T-helper 17 cell (primary cell): ENCODE results near the gene CRYGA. TPM values are rescaled to one million over a fixed set of nuclear protein-coding genes. Genes with fewer than 3 reads are reported as not detected.

Experiments used
- ATAC-seq: fragments of 150-1000 bp; cut with Tn5 transposase; 2 replicates; pipeline ENCODE4 v1.10.0; 2021; ENCODE audit warnings: mild to moderate bottlenecking, moderate library complexity
- DNase-seq, 3 donors: peaks; one replicate each; pipeline versions ENCODE4 v3.0.0 to v3.0.0-alpha.2; 2020 to 2021
- H3K9me3 ChIP-seq: one replicate; pipeline ENCODE4 v1.7.0; 2013; ENCODE audit warnings: low read length, mild to moderate bottlenecking; ENCODE audit not compliant: control insufficient read depth, poor library complexity, severe bottlenecking
- H3K27ac Mint-ChIP-seq: one replicate; pipeline ENCODE4 v1.8.0; 2022; ENCODE audit warnings: mild to moderate bottlenecking, moderate library complexity, mixed read lengths
- H3K27me3 Mint-ChIP-seq: one replicate; pipeline ENCODE4 v1.8.0; 2022; ENCODE audit warnings: mixed read lengths
- H3K36me3 Mint-ChIP-seq: one replicate; pipeline ENCODE4 v1.8.0; 2022; ENCODE audit warnings: low read depth, mixed read lengths
- H3K4me1 Mint-ChIP-seq: one replicate; pipeline ENCODE4 v1.8.0; 2022; ENCODE audit warnings: mild to moderate bottlenecking, mixed read lengths
- H3K4me3 Mint-ChIP-seq: one replicate; pipeline ENCODE4 v1.8.0; 2022; ENCODE audit warnings: mild to moderate bottlenecking, moderate library complexity, mixed read lengths
- total RNA-seq, 4 donors: library from RNA in 2 of 4; stranded (reverse) in 2 of 4; gene quantifications; one replicate each; pipeline ENCODE4 v1.2.3 and lab custom pipeline; 2022 to 2026

CRYGA gene
- total RNA-seq, 2 donors from 2014 or later: not detected

DNA sequence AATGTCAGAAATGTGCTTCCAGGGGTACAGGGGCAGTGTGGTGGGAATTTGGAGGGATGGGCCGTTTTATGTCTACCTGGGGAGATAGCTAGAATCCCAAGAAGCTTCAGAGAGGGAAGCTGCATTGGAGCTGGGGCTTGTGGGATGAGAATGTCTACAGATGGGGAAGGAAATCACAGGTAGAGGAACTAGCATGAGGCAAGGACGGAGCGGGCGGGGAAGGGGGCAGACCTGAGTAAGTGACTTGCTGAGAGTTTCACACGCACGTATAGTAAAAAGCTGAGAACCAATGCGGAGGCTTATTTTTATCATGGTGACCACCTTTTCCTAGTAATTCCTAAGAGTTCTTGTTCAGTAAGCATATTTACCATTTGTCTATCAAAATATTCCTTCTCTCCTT, 20.1 kb upstream of the CRYGA start:
- no peaks in the 10 kb centered on the region for H3K9me3 ChIP-seq
- no peaks in the 10 kb centered on the region for H3K36me3 Mint-ChIP-seq
- H3K4me1 Mint-ChIP-seq: peaks cover 3% of the 10 kb centered on the region
- DNase-seq: no peak
- no peak for ATAC-seq
- H3K27me3 Mint-ChIP-seq: peaks cover 41% of the 10 kb centered on the region
- H3K4me3 Mint-ChIP-seq: no peak overlapping the region
- H3K27ac Mint-ChIP-seq: no peak overlapping the region

GRCh38 chr2:208182835-208183234, 19.4 kb upstream of the CRYGA start:
- DNase-seq (no peak), ATAC-seq (no peak)
- no peaks in the 10 kb centered on the region for H3K36me3 Mint-ChIP-seq
- no peak overlapping the region for H3K27ac Mint-ChIP-seq
- H3K9me3 ChIP-seq: no peaks in the 10 kb centered on the region
- peaks cover 41% of the 10 kb centered on the region for H3K27me3 Mint-ChIP-seq
- peaks cover 3% of the 10 kb centered on the region for H3K4me1 Mint-ChIP-seq
- H3K4me3 Mint-ChIP-seq: no peak overlapping the region

- DNase-seq (no peak), ATAC-seq (no peak)
- H3K27me3 Mint-ChIP-seq: peaks cover 31% of the 10 kb centered on the region
- peaks cover 7% of the 10 kb centered on the region for H3K4me1 Mint-ChIP-seq
- no peak overlapping the region for H3K4me3 Mint-ChIP-seq
- H3K9me3 ChIP-seq: no peaks in the 10 kb centered on the region
- H3K27ac Mint-ChIP-seq: no peak overlapping the region
- no peaks in the 10 kb centered on the region for H3K36me3 Mint-ChIP-seq
Observed at GRCh38 chr2:208179028-208179609, 15.7 kb upstream of the CRYGA start.

DNA sequence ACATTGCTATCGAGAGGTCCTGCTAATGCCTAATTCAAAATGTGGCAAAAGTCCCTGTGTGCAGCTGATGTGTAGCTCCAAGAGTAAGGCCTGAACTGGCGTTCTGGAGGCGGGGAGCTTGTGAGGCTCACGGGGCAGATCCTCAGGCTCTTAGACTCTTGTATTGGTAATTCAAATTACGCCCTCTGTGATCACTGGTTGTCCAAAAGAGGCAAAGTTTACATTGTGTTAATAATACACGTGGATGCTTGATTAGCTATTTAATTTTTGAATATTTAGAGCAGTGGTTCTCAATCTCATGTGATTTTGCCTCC, 12.4 kb upstream of the CRYGA start:
- no peaks in the 10 kb centered on the region for H3K9me3 ChIP-seq
- H3K36me3 Mint-ChIP-seq: no peaks in the 10 kb centered on the region
- H3K4me3 Mint-ChIP-seq: no peak overlapping the region
- peaks cover 34% of the 10 kb centered on the region for H3K27me3 Mint-ChIP-seq
- H3K4me1 Mint-ChIP-seq: peaks cover 7% of the 10 kb centered on the region
- no peak overlapping the region for H3K27ac Mint-ChIP-seq
- ATAC-seq (no peak), DNase-seq (no peak)

GRCh38 chr2:208175069-208175839, 11.9 kb upstream of the CRYGA start:
- Mint-ChIP-seq H3K36me3 (no peaks in the 10 kb centered on the region), H3K27ac (no peak overlapping the region), H3K27me3 (peaks cover 39% of the 10 kb centered on the region), H3K4me3 (no peak overlapping the region), H3K4me1 (peaks cover 7% of the 10 kb centered on the region)
- DNase-seq (peak in 2 of 3 donors; percentile 21 to 40), ATAC-seq (peak; percentile 95)
- no peaks in the 10 kb centered on the region for H3K9me3 ChIP-seq

- Mint-ChIP-seq H3K27ac (no peak overlapping the region), H3K36me3 (no peaks in the 10 kb centered on the region), H3K4me3 (no peak overlapping the region), H3K27me3 (peaks cover 38% of the 10 kb centered on the region), H3K4me1 (peaks cover 6% of the 10 kb centered on the region)
- no peaks in the 10 kb centered on the region for H3K9me3 ChIP-seq
- ATAC-seq (no peak), DNase-seq (no peak)
Observed at GRCh38 chr2:208174144-208174543, 10.8 kb upstream of the CRYGA start.

DNA sequence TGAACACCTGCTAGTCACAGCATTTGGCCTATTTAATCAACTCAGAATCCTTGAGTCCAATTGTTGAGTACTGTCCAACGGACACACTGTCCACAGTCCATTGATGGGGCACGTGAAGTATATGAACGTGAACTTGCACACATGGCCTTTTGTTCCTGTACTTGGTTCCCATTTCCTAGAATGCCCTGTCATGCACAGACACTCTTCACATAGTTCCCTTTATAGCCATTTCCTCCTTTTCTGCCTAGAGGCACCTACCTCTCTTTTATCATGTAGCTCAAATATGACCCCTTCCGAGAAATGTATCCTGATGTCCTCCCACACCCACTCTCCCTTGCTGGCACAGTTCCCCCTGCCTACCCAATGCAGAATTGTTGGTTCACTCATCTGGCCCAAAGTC, 8.7 kb upstream of the CRYGA start:
- Mint-ChIP-seq H3K27ac (no peak overlapping the region), H3K4me1 (peaks cover 6% of the 10 kb centered on the region), H3K27me3 (peaks cover 43% of the 10 kb centered on the region), H3K36me3 (no peaks in the 10 kb centered on the region), H3K4me3 (peak overlapping the region; percentile 41)
- ATAC-seq (no peak), DNase-seq (no peak)
- H3K9me3 ChIP-seq: no peaks in the 10 kb centered on the region

GRCh38 chr2:208164951-208165755, 1.8 kb upstream of the CRYGA start:
- peaks cover 3% of the 10 kb centered on the region for H3K4me1 Mint-ChIP-seq
- no peaks in the 10 kb centered on the region for H3K9me3 ChIP-seq
- H3K27me3 Mint-ChIP-seq: peaks cover 27% of the 10 kb centered on the region
- H3K36me3 Mint-ChIP-seq: no peaks in the 10 kb centered on the region
- H3K4me3 Mint-ChIP-seq: no peak overlapping the region
- DNase-seq (no peak), ATAC-seq (no peak)
- H3K27ac Mint-ChIP-seq: no peak overlapping the region

DNA sequence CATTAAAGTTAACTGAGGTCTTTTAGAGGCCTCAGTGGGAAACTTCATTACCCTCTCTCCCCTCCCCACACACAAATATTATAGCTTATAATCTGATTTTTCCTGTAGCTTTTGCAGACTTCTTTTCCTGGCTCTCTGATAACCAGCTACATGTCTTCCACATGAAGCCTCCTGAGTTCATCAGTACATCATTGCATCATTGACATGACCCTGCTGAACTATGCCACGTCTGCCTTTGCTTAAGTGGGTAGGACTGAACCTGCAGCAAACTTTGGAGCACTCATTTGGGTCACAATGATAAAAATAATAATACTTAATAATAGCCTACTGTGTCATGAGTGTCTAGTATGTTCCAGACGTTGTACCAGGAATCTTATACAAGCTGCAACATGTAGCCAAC, 7.0 kb downstream of the CRYGA start:
- H3K9me3 ChIP-seq: no peaks in the 10 kb centered on the region
- no peaks in the 10 kb centered on the region for H3K4me1 Mint-ChIP-seq
- peaks cover 16% of the 10 kb centered on the region for H3K27me3 Mint-ChIP-seq
- ATAC-seq (no peak), DNase-seq (no peak)
- no peak overlapping the region for H3K27ac Mint-ChIP-seq
- no peak overlapping the region for H3K4me3 Mint-ChIP-seq
- no peaks in the 10 kb centered on the region for H3K36me3 Mint-ChIP-seq

DNA sequence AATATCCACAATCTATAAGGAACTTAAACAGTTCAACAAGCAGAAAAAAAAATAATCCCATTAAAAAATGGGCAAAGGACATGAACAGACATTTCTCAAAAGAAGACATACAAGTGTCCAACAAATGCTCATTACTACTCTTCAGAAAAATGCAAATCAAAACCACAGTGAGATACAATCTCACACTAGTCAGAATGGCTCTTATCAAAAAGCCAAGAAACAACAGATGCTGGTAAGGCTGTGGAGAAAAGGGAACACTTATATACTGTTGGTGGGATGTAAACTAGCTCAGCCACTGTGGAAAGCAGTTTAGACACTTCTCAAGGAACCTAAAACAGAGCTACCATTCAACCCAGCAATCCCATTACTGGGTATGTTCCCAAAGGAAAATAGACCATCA, 10.2 kb downstream of the CRYGA start:
- no peak overlapping the region for H3K4me3 Mint-ChIP-seq
- no peaks in the 10 kb centered on the region for H3K4me1 Mint-ChIP-seq
- H3K9me3 ChIP-seq: no peaks in the 10 kb centered on the region
- ATAC-seq (no peak), DNase-seq (no peak)
- H3K27ac Mint-ChIP-seq: no peak overlapping the region
- no peaks in the 10 kb centered on the region for H3K36me3 Mint-ChIP-seq
- peaks cover 12% of the 10 kb centered on the region for H3K27me3 Mint-ChIP-seq

DNA sequence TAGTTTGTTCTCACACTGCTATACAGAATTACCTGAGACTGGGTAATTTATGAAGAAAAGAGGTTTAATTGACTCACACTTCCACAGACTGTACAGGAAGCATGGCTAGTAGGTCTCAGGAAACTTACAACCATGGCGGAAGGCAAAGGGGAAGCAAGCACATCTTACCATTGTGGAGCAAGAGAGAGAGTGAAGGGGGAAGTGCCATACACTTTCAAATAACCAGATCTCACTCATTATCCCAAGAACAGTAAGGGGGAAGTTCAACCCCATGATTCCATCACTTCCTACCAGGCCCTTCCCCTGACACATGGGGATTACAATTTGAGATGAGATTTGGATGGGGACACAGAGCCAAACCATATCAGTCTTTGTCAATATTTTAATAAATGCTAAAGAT, 12.4 kb downstream of the CRYGA start:
- ATAC-seq: no peak
- Mint-ChIP-seq H3K27me3 (peaks cover 23% of the 10 kb centered on the region), H3K4me3 (no peak overlapping the region), H3K36me3 (no peaks in the 10 kb centered on the region), H3K4me1 (no peaks in the 10 kb centered on the region), H3K27ac (no peak overlapping the region)
- DNase-seq: no peak
- H3K9me3 ChIP-seq: no peaks in the 10 kb centered on the region

- H3K4me1 Mint-ChIP-seq: no peaks in the 10 kb centered on the region
- no peaks in the 10 kb centered on the region for H3K36me3 Mint-ChIP-seq
- DNase-seq (no peak), ATAC-seq (no peak)
- H3K9me3 ChIP-seq: no peaks in the 10 kb centered on the region
- peaks cover 16% of the 10 kb centered on the region for H3K27me3 Mint-ChIP-seq
- H3K4me3 Mint-ChIP-seq: no peak overlapping the region
- H3K27ac Mint-ChIP-seq: no peak overlapping the region
Observed at GRCh38 chr2:208150094-208150493, 13.3 kb downstream of the CRYGA start.

DNA sequence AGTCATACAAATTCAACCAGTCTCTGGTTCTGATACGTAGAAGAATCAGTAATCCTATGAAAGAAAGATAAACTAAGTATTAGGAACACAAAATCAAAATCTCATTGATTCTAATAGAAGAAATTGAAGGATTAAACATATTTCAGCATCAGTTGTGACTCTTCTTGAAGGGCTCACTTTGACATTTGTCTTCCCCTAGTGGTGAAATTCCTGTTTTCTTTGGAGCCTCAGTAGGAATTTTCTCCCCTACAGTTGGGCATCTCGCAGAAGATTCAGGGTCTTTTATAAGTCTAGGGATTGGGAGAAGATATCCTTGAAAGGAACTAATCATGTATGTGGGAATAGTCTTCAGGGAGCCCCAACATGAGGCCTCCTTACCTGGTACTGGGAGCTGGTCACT, 14.6 kb downstream of the CRYGA start:
- ATAC-seq (no peak), DNase-seq (no peak)
- peaks cover 21% of the 10 kb centered on the region for H3K27me3 Mint-ChIP-seq
- no peak overlapping the region for H3K4me3 Mint-ChIP-seq
- no peak overlapping the region for H3K27ac Mint-ChIP-seq
- no peaks in the 10 kb centered on the region for H3K9me3 ChIP-seq
- H3K36me3 Mint-ChIP-seq: no peaks in the 10 kb centered on the region
- no peaks in the 10 kb centered on the region for H3K4me1 Mint-ChIP-seq
